Fibroblast of the aortic adventitia (primary cell): ENCODE results near the gene RASGRP4. TPM values are rescaled to one million over a fixed set of nuclear protein-coding genes. Genes with fewer than 3 reads are reported as not detected.

Source experiments
- DNase-seq: peaks from one replicate; pipeline ENCODE4 v3.0.0-alpha.2; 2010; ENCODE audit warnings: low read depth
- H3K4me3 ChIP-seq: 2 replicates; pipeline ENCODE4 v1.5.1; 2011; ENCODE audit warnings: low read depth, mild to moderate bottlenecking, control low read depth, low read length, moderate library complexity
- CTCF ChIP-seq: IDR thresholded peaks from 2 replicates; pipeline ENCODE4 v1.5.1; 2011; ENCODE audit warnings: mild to moderate bottlenecking, low read length, control low read depth, inconsistent platforms; ENCODE audit not compliant: insufficient read depth
- total RNA-seq: library from RNA; depleted of rRNA; stranded (reverse); fragments of >200 nt; gene quantifications from 2 replicates; pipeline ENCODE4 v1.2.3, GENCODE V29; 2012; ENCODE audit warnings: low replicate concordance

RASGRP4 gene
- total RNA-seq, 1 donor = not detected

- DNase-seq = no peak
- TF ChIP-seq CTCF = no peak
- no peak overlapping the region for H3K4me3 ChIP-seq
Observed at GRCh38 chr19:38448225-38448624, 22.2 kb upstream of the RASGRP4 start.

GRCh38 chr19:38445362-38445761 lies 19.3 kb upstream of the RASGRP4 start:
- no peak overlapping the region for H3K4me3 ChIP-seq
- no peak for DNase-seq
- TF ChIP-seq CTCF = no peak

GRCh38 chr19:38444026-38444425 lies 18.0 kb upstream of the RASGRP4 start:
- no peak for TF ChIP-seq CTCF
- H3K4me3 ChIP-seq = no peak overlapping the region
- DNase-seq = no peak

GRCh38 chr19:38443458-38443999 lies 17.5 kb upstream of the RASGRP4 start:
- TF ChIP-seq CTCF = no peak

GRCh38 chr19:38442736-38443135 lies 16.7 kb upstream of the RASGRP4 start:
- TF ChIP-seq CTCF = no peak
- no peak overlapping the region for H3K4me3 ChIP-seq
- no peak for DNase-seq

More at GRCh38 chr19:38443458-38443999, 17.5 kb upstream of the RASGRP4 start:
- DNase-seq = no peak
- no peak overlapping the region for H3K4me3 ChIP-seq

GRCh38 chr19:38441657-38442348 lies 15.8 kb upstream of the RASGRP4 start:
- TF ChIP-seq CTCF = no peak

More at GRCh38 chr19:38441657-38442348, 15.8 kb upstream of the RASGRP4 start:
- no peak overlapping the region for H3K4me3 ChIP-seq
- peak; percentile 6 for DNase-seq
